HK-2 (cell line): ENCODE data around the gene RTKN2.
"Not testable (repeated sequence)": the region's sequence is repeated elsewhere in the genome, so short reads cannot be mapped to it uniquely, and the experiment has no call there.

Source experiments
- DNase-seq: peaks from one replicate; pipeline ENCODE4 v3.0.0-alpha.2; 2018; ENCODE audit not compliant: unreplicated experiment

The RTKN2 gene

GRCh38 chr10:62268399-62269114 is at the start of gene RTKN2:
Gene RTKN2 (minus strand): TSS chr10:62268844. CDS start chr10:62268610, 234 bp downstream.
- DNase-seq: peak; percentile 82

- no peak for DNase-seq
Measured at GRCh38 chr10:62317257-62317656, 48.6 kb upstream of the RTKN2 start.

- no peak for DNase-seq
Measured at GRCh38 chr10:62309254-62309653, 40.6 kb upstream of the RTKN2 start.

- DNase-seq: no peak
Measured at GRCh38 chr10:62308101-62308500, 39.5 kb upstream of the RTKN2 start.

GRCh38 chr10:62307635-62308034 is 39.0 kb upstream of the RTKN2 start:
- DNase-seq: no peak

GRCh38 chr10:62306663-62307062 is 38.0 kb upstream of the RTKN2 start:
- DNase-seq: peak; percentile 60

GRCh38 chr10:62305813-62306212 is 37.2 kb upstream of the RTKN2 start:
- DNase-seq: no peak

- DNase-seq: no peak
Measured at GRCh38 chr10:62303922-62304321, 35.3 kb upstream of the RTKN2 start.

GRCh38 chr10:62302760-62303159 is 34.1 kb upstream of the RTKN2 start:
- DNase-seq: no peak

- no peak for DNase-seq
Measured at GRCh38 chr10:62297857-62298256, 29.2 kb upstream of the RTKN2 start.

- DNase-seq: no peak
Measured at GRCh38 chr10:62284221-62284620, 15.6 kb upstream of the RTKN2 start.

GRCh38 chr10:62281348-62281747 is 12.7 kb upstream of the RTKN2 start:
- not testable (repeated sequence) for DNase-seq

- DNase-seq: not testable (repeated sequence)
Measured at GRCh38 chr10:62280392-62280791, 11.7 kb upstream of the RTKN2 start.

- DNase-seq: no peak
Measured at GRCh38 chr10:62278441-62278910, 9.8 kb upstream of the RTKN2 start.

GRCh38 chr10:62277971-62278370 is 9.3 kb upstream of the RTKN2 start:
- no peak for DNase-seq

- DNase-seq: no peak
Measured at GRCh38 chr10:62270020-62270419, 1.4 kb upstream of the RTKN2 start.

GRCh38 chr10:62268027-62268398 is 631 bp downstream of the RTKN2 start:
- no peak for DNase-seq

GRCh38 chr10:62266611-62267010 is 2.0 kb downstream of the RTKN2 start:
- DNase-seq: no peak

GRCh38 chr10:62266147-62266546 is 2.5 kb downstream of the RTKN2 start:
- DNase-seq: no peak

GRCh38 chr10:62264702-62265436 is 3.8 kb downstream of the RTKN2 start:
- peak; percentile 44 for DNase-seq

GRCh38 chr10:62264126-62264525 is 4.5 kb downstream of the RTKN2 start:
- DNase-seq: no peak

- no peak for DNase-seq
Measured at GRCh38 chr10:62261666-62262065, 7.0 kb downstream of the RTKN2 start.

GRCh38 chr10:62259998-62260397 is 8.6 kb downstream of the RTKN2 start:
- no peak for DNase-seq
